CD14-positive monocyte (primary cell): Measurements from ENCODE around the gene IL7R. TPM values are rescaled to one million over a fixed set of nuclear protein-coding genes. Genes with fewer than 3 reads are reported as not detected.
A peak's percentile ranks its signal among the peaks of the same experiment; 100 is the strongest.
"Not testable (repeated sequence)": the region's sequence is repeated elsewhere in the genome, so short reads cannot be mapped to it uniquely, and the experiment has no call there.

ENCODE experiments used
- DNase-seq, 3 donors: peaks; one replicate each; pipeline ENCODE4 v3.0.0-alpha.2; 2011 to 2022
- H2AFZ ChIP-seq: 2 replicates; pipeline ENCODE4 v1.6.0; 2012; ENCODE audit warnings: mild to moderate bottlenecking, low read depth, low read length, inconsistent platforms; ENCODE audit not compliant: insufficient read depth, poor library complexity, severe bottlenecking
- H3K27ac ChIP-seq, 2 donors: 1 replicate in 1 of 2; 2 replicates in 1 of 2; pipeline ENCODE4 v1.5.1; 2012 to 2013; ENCODE audit warnings: low read length in 2 of 2, control low read depth in 1 of 2, inconsistent platforms in 1 of 2, low read depth in 1 of 2, mild to moderate bottlenecking in 1 of 2
- H3K27me3 ChIP-seq, 2 donors: one replicate each; pipeline versions ENCODE4 v1.6.0 to v1.6.1; 2011 to 2013; ENCODE audit warnings: low read length in 2 of 2; ENCODE audit not compliant: control insufficient read depth in 2 of 2, insufficient read depth in 2 of 2
- H3K36me3 ChIP-seq, 2 donors: replicated peaks in 1 of 2; 1 replicate in 1 of 2; 2 replicates in 1 of 2; pipeline versions ENCODE4 v1.5.1 to v1.6.1; 2012 to 2013; ENCODE audit warnings: low read length in 2 of 2, control low read depth in 1 of 2, inconsistent platforms in 1 of 2, mild to moderate bottlenecking in 1 of 2; ENCODE audit not compliant: insufficient read depth in 2 of 2, control insufficient read depth in 1 of 2
- H3K4me1 ChIP-seq, 2 donors: 1 replicate in 1 of 2; 2 replicates in 1 of 2; pipeline versions ENCODE4 v1.5.1 to v1.6.1; 2012 to 2013; ENCODE audit warnings: low read length in 2 of 2, control low read depth in 1 of 2, inconsistent platforms in 1 of 2, mild to moderate bottlenecking in 1 of 2, moderate library complexity in 1 of 2; ENCODE audit not compliant: insufficient read depth in 2 of 2, control insufficient read depth in 1 of 2
- H3K4me2 ChIP-seq: replicated peaks from 2 replicates; pipeline ENCODE3; 2012; ENCODE audit warnings: low read length, moderate library complexity, mild to moderate bottlenecking; ENCODE audit not compliant: poor library complexity, severe bottlenecking; ENCODE audit errors: extremely low read depth
- H3K4me3 ChIP-seq, 3 experiments: fragments of 200-600 bp in 1 of 3; sonication (generic) in 1 of 3; replicated peaks in 1 of 3; 1 replicate in 2 of 3; 2 replicates in 1 of 3; pipeline ENCODE4 v1.5.1; 2011 to 2013; ENCODE audit warnings: low read length in 3 of 3, mild to moderate bottlenecking in 3 of 3, control low read depth in 2 of 3, low read depth in 2 of 3, inconsistent platforms in 1 of 3, moderate library complexity in 1 of 3
- H3K79me2 ChIP-seq: 2 replicates; pipeline ENCODE4 v1.6.0; 2012; ENCODE audit warnings: mild to moderate bottlenecking, control low read depth, inconsistent platforms, low read length, moderate library complexity; ENCODE audit not compliant: insufficient read depth
- H3K9ac ChIP-seq: 2 replicates; pipeline ENCODE4 v1.6.0; 2017; ENCODE audit warnings: low read length, mild to moderate bottlenecking; ENCODE audit not compliant: insufficient read depth, poor library complexity, severe bottlenecking
- H3K9me3 ChIP-seq, 2 donors: replicated peaks in 1 of 2; 1 replicate in 1 of 2; 2 replicates in 1 of 2; pipeline versions ENCODE4 v1.5.1 to v1.6.1; 2012 to 2013; ENCODE audit warnings: low read length in 2 of 2, control low read depth in 1 of 2; ENCODE audit not compliant: control insufficient read depth in 1 of 2, insufficient read depth in 1 of 2
- H4K20me1 ChIP-seq: 2 replicates; pipeline ENCODE4 v1.6.0; 2012; ENCODE audit warnings: mild to moderate bottlenecking, low read length, control low read depth, moderate library complexity; ENCODE audit not compliant: insufficient read depth
- H3K27ac Mint-ChIP-seq, 7 donors: one replicate each; pipeline ENCODE4 v1.8.0; 2020; ENCODE audit warnings: mild to moderate bottlenecking in 7 of 7, mixed read lengths in 7 of 7, moderate library complexity in 6 of 7, inconsistent platforms in 2 of 7
- H3K27me3 Mint-ChIP-seq, 3 donors: one replicate each; pipeline ENCODE4 v1.8.0; 2021 to 2022; ENCODE audit warnings: low read depth in 3 of 3, mild to moderate bottlenecking in 3 of 3, mixed read lengths in 3 of 3, moderate library complexity in 3 of 3, inconsistent platforms in 1 of 3
- H3K36me3 Mint-ChIP-seq, 2 donors: one replicate each; pipeline ENCODE4 v1.8.0; 2020; ENCODE audit warnings: mixed read lengths in 2 of 2, inconsistent platforms in 1 of 2, mild to moderate bottlenecking in 1 of 2
- H3K4me1 Mint-ChIP-seq: one replicate; pipeline ENCODE4 v1.8.0; 2020; ENCODE audit warnings: mild to moderate bottlenecking, mixed read lengths
- H3K4me3 Mint-ChIP-seq, 2 donors: one replicate each; pipeline ENCODE4 v1.8.0; 2020; ENCODE audit warnings: mild to moderate bottlenecking in 2 of 2, mixed read lengths in 2 of 2, moderate library complexity in 1 of 2
- H3K9me3 Mint-ChIP-seq, 7 donors: one replicate each; pipeline ENCODE4 v1.8.0; 2020 to 2022; ENCODE audit warnings: mixed read lengths in 7 of 7, mild to moderate bottlenecking in 6 of 7, moderate library complexity in 6 of 7, inconsistent platforms in 2 of 7
- WGBS: methylation state at CpG from one replicate; pipeline ENCODE4 v1.1.5; 2013; ENCODE audit warnings: missing lambda C conversion rate; ENCODE audit not compliant: insufficient coverage; 5-methylcytosine and 5-hydroxymethylcytosine counted together
- intact Hi-C, 2 donors: fragments of 100-400 bp; cut with micrococcal nuclease; formaldehyde crosslinking; loops; one replicate each; pipeline versions ENCODE4 v1.15.0 to v1.15.1; 2023
- polyA plus RNA-seq, 3 donors: library from polyadenylated mRNA; depleted of rRNA in 1 of 3; unstranded in 2 of 3; stranded (reverse) in 1 of 3; fragments of 300-500 nt in 2 of 3; fragments of >200 nt in 1 of 3; fragmentation: Illumina TruSeq in 2 of 3; gene quantifications; 1 replicate in 2 of 3; 2 replicates in 1 of 3; pipeline ENCODE4 v1.2.3, GENCODE V29; 2012 to 2021
- TF ChIP-seq, protein P1 (sequence below): fragments of 200-600 bp; IDR thresholded peaks from one replicate; pipeline ENCODE4 v1.8.0; 2022; ENCODE audit warnings: antibody characterized with exemption, mild to moderate bottlenecking

Gene IL7R
- polyA plus RNA-seq, 3 donors: 0.12 to 1.9 (median 1.1) TPM

DNA sequence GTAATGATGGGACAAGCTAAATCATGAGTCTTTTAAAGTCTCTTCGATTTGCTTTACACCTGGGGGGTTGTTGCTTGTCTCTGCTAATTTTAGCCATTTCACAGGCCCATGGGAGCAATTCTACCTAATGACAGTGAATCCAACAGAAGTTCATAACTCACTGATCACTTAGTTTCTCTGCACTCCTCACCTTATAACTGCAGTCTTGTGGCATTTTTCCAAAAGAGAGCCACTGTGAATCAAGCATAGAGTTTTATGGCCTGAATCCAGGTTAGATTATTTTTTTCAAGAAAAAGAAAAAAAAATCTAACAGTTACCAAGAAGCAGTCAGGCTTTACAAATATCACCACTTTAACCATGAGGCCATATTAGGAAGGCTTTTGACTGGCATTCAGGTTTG lies 1.5 kb upstream of the IL7R start:
- peaks cover 32% of the 10 kb centered on the region for H3K4me1 Mint-ChIP-seq
- TF ChIP-seq, protein P1, sequence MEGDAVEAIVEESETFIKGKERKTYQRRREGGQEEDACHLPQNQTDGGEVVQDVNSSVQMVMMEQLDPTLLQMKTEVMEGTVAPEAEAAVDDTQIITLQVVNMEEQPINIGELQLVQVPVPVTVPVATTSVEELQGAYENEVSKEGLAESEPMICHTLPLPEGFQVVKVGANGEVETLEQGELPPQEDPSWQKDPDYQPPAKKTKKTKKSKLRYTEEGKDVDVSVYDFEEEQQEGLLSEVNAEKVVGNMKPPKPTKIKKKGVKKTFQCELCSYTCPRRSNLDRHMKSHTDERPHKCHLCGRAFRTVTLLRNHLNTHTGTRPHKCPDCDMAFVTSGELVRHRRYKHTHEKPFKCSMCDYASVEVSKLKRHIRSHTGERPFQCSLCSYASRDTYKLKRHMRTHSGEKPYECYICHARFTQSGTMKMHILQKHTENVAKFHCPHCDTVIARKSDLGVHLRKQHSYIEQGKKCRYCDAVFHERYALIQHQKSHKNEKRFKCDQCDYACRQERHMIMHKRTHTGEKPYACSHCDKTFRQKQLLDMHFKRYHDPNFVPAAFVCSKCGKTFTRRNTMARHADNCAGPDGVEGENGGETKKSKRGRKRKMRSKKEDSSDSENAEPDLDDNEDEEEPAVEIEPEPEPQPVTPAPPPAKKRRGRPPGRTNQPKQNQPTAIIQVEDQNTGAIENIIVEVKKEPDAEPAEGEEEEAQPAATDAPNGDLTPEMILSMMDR: no peak
- peaks cover 0 to 3% (median 0%) of the 10 kb centered on the region in 7 donors for H3K9me3 Mint-ChIP-seq
- H3K9me3 ChIP-seq: no peaks in the 10 kb centered on the region
- no peak overlapping the region for H3K27ac ChIP-seq
- no peaks in the 10 kb centered on the region for H3K79me2 ChIP-seq
- no peak overlapping the region for H3K4me3 Mint-ChIP-seq
- peaks cover 0 to 2% (median 0%) of the 10 kb centered on the region in 3 donors for H3K27me3 Mint-ChIP-seq
- no peak overlapping the region for H3K9ac ChIP-seq
- H3K4me3 ChIP-seq: no peak overlapping the region
- no peaks in the 10 kb centered on the region for H3K36me3 Mint-ChIP-seq
- no peaks in the 10 kb centered on the region for H4K20me1 ChIP-seq
- no peak overlapping the region for H3K27ac Mint-ChIP-seq
- WGBS: no CpG with 5 or more reads among the region's 1 CpG
- H2AFZ ChIP-seq: no peak overlapping the region
- intact Hi-C loops: no loop called here
- no peak for DNase-seq
- no peak overlapping the region for H3K4me2 ChIP-seq
- H3K36me3 ChIP-seq: no peaks in the 10 kb centered on the region
- H3K4me1 ChIP-seq: peaks cover 18 to 24% of the 10 kb centered on the region in 2 donors
- no peaks in the 10 kb centered on the region for H3K27me3 ChIP-seq

DNA sequence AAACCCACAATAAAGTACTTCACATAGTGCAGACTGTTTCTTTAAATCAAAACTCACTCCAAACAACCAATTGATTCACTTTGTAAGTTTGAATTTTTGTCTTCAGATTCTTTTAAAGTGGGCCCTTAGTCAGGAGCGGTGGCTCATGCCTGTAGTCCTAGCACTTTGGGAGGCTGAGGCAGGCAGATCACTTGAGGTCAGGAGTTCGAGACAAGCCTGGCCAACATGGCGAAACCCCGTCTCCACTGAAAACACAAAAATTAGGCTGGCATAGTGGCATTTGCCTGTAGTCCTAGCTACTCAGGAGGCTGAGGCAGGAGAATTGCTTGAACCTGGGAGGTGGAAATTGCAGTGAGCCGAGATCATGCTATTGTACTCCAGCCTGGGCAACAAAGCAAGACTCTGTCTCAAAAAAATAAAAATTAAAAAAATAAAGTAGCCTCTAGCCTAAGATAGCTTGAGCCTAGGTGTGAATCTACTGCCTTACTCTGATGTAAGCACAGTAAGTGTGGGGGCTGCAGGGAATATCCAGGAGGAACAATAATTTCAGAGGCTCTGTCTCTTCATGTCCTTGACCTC lies 416 bp upstream of the IL7R start:
- not testable (repeated sequence) for H3K4me2 ChIP-seq

More for the DNA sequence above, 416 bp upstream of the IL7R start:
- H3K27me3 Mint-ChIP-seq, H3K36me3 ChIP-seq, H3K79me2 ChIP-seq, H3K4me3 ChIP-seq, H3K9me3 ChIP-seq, H4K20me1 ChIP-seq, H3K9ac ChIP-seq, H2AFZ ChIP-seq, intact Hi-C loops, H3K4me3 Mint-ChIP-seq, DNase-seq, H3K27me3 ChIP-seq, H3K36me3 Mint-ChIP-seq, H3K9me3 Mint-ChIP-seq: not testable (repeated sequence)
- H3K27ac Mint-ChIP-seq: peak overlapping the region in 2 of 7 donors; percentile 16 to 21
- Histone ChIP-seq H3K27ac (peak overlapping the region in 1 of 2 donors; percentile 26), H3K4me1 (peaks cover 18 to 24% of the 10 kb centered on the region in 2 donors)
- peaks cover 32% of the 10 kb centered on the region for H3K4me1 Mint-ChIP-seq
- WGBS: 93% methylated on average over 4 of the region's 5 CpGs
